Thyroid gland (tissue), 4 donors: ENCODE measurements around the gene COL25A1.

Source experiments
- CTCF ChIP-seq, 6 experiments: fragments of 200-600 bp in 3 of 6; fragments of 450-650 bp in 3 of 6; sonication (generic) in 3 of 6; IDR thresholded peaks; one replicate each; pipeline ENCODE4 v1.5.1; 2016 to 2019; ENCODE audit warnings: antibody characterized with exemption in 6 of 6, mild to moderate bottlenecking in 2 of 6, inconsistent platforms in 1 of 6, moderate library complexity in 1 of 6
- POLR2A ChIP-seq, 2 donors: fragments of 450-650 bp; IDR thresholded peaks; one replicate each; pipeline ENCODE4 v1.6.1; 2017; ENCODE audit warnings: antibody characterized with exemption in 2 of 2, mild to moderate bottlenecking in 2 of 2, moderate library complexity in 1 of 2

- no peak for TF ChIP-seq CTCF (IDR thresholded peaks at IDR 0.05)
- TF ChIP-seq POLR2A (IDR thresholded peaks at IDR 0.05): no peak
These were observed 128.1 kb downstream of the COL25A1 start for GRCh38 chr4:109174224-109174953.
